ENCODE measurements around the gene MRPL48. TPM values are rescaled to one million over a fixed set of nuclear protein-coding genes. Genes with fewer than 3 reads are reported as not detected.
"Not testable (repeated sequence)": the region's sequence is repeated elsewhere in the genome, so short reads cannot be mapped to it uniquely, and the experiment has no call there.

The MRPL48 gene
- total RNA-seq, 4 donors from 2014 or later = 4.3 to 25.3 (median 21.1) TPM

DNA sequence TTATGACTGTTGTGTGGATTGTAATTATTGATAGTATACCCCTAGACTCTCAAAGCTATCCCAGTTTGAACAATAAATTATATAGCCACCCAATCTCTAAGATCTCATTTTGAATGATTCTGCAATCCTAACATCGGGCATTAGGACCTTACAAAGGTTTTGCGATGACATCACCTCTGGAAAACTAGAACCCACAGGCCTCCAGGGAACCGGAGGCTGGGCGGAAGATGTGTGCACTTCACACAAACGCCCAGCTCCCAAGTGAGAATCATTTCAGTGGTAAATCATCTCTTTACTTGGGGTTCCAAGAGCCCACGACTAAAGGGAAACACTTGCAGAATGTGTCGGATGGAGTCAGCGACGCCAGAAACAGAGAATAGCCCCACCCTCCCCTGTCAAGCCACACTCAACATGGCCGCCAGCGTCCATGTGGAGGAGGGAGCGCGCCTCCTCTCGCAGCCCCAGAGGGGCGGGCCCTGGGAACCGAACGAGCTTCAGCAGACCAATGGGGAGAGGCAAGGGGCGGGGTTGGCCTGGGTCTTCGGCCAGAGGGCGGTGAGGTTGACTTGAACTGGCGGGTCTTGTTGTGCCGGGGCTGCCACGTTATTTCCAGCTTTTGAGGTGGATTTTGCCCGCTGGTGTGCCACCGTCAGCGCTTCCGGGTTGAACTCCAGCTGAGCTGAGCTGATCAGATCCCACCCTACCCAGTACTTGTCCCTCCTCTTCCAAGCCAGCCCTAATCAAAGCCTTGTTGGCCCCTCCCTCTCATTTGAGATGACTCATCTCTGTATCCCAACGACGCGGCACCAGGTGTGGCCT lies 8.4 kb upstream of the MRPL48 start:
- peak; percentile 95 for DNase-seq (ENCODE audit: low spot score in 2 of 2)
- Histone ChIP-seq H3K36me3 (no peaks in the 10 kb centered on the region), H3K27me3 (no peaks in the 10 kb centered on the region), H3K27ac (peak overlapping the region; percentile 86 to 96 (median 90)), H3K9me3 (no peaks in the 10 kb centered on the region), H3K4me3 (peak overlapping the region; percentile 39 to 65 (median 58)), H3K4me1 (peaks cover 0 to 10% (median 2%) of the 10 kb centered on the region in 4 donors)
- TF ChIP-seq CTCF (IDR thresholded peaks at IDR 0.05) (peak in 1 of 5 experiments; percentile 47), EP300 (IDR thresholded peaks at IDR 0.05) (peak; percentile 70 to 99), POLR2A (IDR thresholded peaks at IDR 0.05) (peak in 1 of 2 donors; percentile 61)
- WGBS, 2 donors = 0 to 1% methylated on average over 30 of the region's 30 CpGs

DNA sequence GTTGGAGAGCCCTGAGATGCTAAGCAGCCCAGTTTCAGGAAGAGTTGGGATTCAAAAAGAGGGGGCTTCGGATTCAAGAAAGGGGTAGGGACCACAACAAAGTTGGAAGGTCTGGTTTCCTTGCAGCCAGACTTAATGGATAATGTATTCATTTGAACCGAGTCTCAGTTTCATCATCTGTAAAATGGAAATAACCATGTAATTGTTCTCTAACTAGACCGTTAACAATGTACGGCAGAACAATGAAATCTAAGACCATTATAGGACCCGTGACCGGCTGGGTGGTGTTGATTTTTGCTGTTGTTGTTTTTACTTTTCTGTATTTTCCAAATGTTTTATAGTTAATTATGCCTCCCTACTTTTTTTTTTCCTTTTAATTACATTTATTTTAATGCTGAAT lies 6.4 kb upstream of the MRPL48 start:
- peaks cover 0 to 10% (median 2%) of the 10 kb centered on the region in 4 donors for H3K4me1 ChIP-seq
- WGBS, 2 donors = 72 to 80% methylated on average over 6 of the region's 6 CpGs

GRCh38 chr11:73783483-73784020 lies 4.1 kb upstream of the MRPL48 start:
- H3K27ac ChIP-seq = no peak overlapping the region
- TF ChIP-seq CTCF (IDR thresholded peaks at IDR 0.05) (no peak), EP300 (IDR thresholded peaks at IDR 0.05) (no peak), POLR2A (IDR thresholded peaks at IDR 0.05) (no peak)
- no peaks in the 10 kb centered on the region for H3K9me3 ChIP-seq
- H3K4me1 ChIP-seq = peaks cover 0 to 25% (median 9%) of the 10 kb centered on the region in 4 donors
- no peaks in the 10 kb centered on the region for H3K27me3 ChIP-seq
- no peak for DNase-seq (ENCODE audit: low spot score in 2 of 2)
- 86 to 88% methylated on average over 5 of the region's 5 CpGs for WGBS, 2 donors
- no peak overlapping the region for H3K4me3 ChIP-seq
- H3K36me3 ChIP-seq = no peaks in the 10 kb centered on the region

More for the DNA sequence above, 6.4 kb upstream of the MRPL48 start:
- no peak for DNase-seq (ENCODE audit: low spot score in 2 of 2)
- H3K27ac ChIP-seq = no peak overlapping the region
- H3K36me3 ChIP-seq = no peaks in the 10 kb centered on the region
- no peak overlapping the region for H3K4me3 ChIP-seq
- TF ChIP-seq POLR2A (IDR thresholded peaks at IDR 0.05) (no peak), CTCF (IDR thresholded peaks at IDR 0.05) (no peak), EP300 (IDR thresholded peaks at IDR 0.05) (no peak)
- no peaks in the 10 kb centered on the region for H3K27me3 ChIP-seq
- H3K9me3 ChIP-seq = no peaks in the 10 kb centered on the region

DNA sequence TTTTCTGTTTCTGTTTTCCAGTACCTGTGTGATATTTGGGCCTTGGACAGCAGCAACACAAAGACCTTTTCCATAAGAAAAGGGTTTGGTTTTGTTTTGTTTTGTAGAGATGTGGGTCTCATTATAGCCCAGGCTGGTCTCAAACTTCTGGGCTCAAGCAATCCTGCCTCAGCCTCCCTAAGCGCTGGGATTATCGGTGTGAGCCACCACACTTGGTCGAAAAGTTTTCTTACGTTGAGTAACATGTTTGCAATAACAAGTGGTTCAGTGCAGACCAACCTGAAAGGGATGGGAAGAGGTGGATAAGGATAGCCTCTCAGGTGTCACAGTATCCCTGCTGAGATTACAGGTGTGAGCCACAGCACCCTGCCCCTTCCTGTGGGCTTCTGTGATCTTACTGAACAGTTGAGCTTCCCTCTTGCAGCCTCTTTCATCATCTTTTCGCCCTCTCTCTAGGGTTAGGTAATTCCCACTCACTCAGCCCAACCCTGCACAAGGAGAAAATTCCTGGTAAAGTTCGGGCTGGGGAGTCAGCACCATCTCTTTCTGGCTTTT lies 3.5 kb upstream of the MRPL48 start:
- DNase-seq (ENCODE audit: low spot score in 2 of 2) = no peak
- H3K27ac ChIP-seq = no peak overlapping the region
- no peaks in the 10 kb centered on the region for H3K9me3 ChIP-seq
- H3K4me3 ChIP-seq = no peak overlapping the region
- no peaks in the 10 kb centered on the region for H3K27me3 ChIP-seq
- WGBS, 2 donors = 81% methylated on average over 6 of the region's 6 CpGs
- peaks cover 0 to 27% (median 14%) of the 10 kb centered on the region in 4 donors for H3K4me1 ChIP-seq
- H3K36me3 ChIP-seq = no peaks in the 10 kb centered on the region
- TF ChIP-seq EP300 (IDR thresholded peaks at IDR 0.05) (no peak), CTCF (IDR thresholded peaks at IDR 0.05) (no peak), POLR2A (IDR thresholded peaks at IDR 0.05) (no peak)

- DNase-seq (ENCODE audit: low spot score in 2 of 2) = no peak
- TF ChIP-seq POLR2A (IDR thresholded peaks at IDR 0.05) = no peak
- no peak for TF ChIP-seq EP300 (IDR thresholded peaks at IDR 0.05)
- no peak for TF ChIP-seq CTCF (IDR thresholded peaks at IDR 0.05)
- H3K9me3 ChIP-seq = no peaks in the 10 kb centered on the region
- H3K36me3 ChIP-seq = no peaks in the 10 kb centered on the region
- no peak overlapping the region for H3K27ac ChIP-seq
- no peak overlapping the region for H3K4me3 ChIP-seq
- no peaks in the 10 kb centered on the region for H3K27me3 ChIP-seq
- WGBS, 2 donors = 91 to 92% methylated on average over 1 of the region's 1 CpG
- H3K4me1 ChIP-seq = peaks cover 0 to 30% (median 15%) of the 10 kb centered on the region in 4 donors
Measured at GRCh38 chr11:73784734-73785133, 2.9 kb upstream of the MRPL48 start.

- not testable (repeated sequence) for DNase-seq (ENCODE audit: low spot score in 2 of 2); H3K4me3 ChIP-seq; H3K27me3 ChIP-seq; H3K9me3 ChIP-seq; H3K27ac ChIP-seq; H3K36me3 ChIP-seq
- peaks cover 0 to 26% (median 14%) of the 10 kb centered on the region in 4 donors for H3K4me1 ChIP-seq
Measured at GRCh38 chr11:73785467-73785866, 2.2 kb upstream of the MRPL48 start.
